Measurements from ENCODE around the gene UBE2U.

- TF ChIP-seq GATA2 (IDR thresholded peaks at IDR 0.05; ENCODE audit: low read depth, low read length) (no peak), GATA3 (IDR thresholded peaks at IDR 0.05; ENCODE audit: low read depth, low read length) (no peak)
These were observed 5.8 kb downstream of the UBE2U start for GRCh38 chr1:64209221-64209620.
